WTC11 (cell line): ENCODE measurements around the gene BCL7A. TPM values are rescaled to one million over a fixed set of nuclear protein-coding genes. Genes with fewer than 3 reads are reported as not detected.

Source experiments
- ATAC-seq: fragments of 200-7000 bp; cut with Tn5 transposase; 2 replicates; pipeline ENCODE4 v1.10.0; 2021; ENCODE audit warnings: mild to moderate bottlenecking, moderate library complexity
- CTCF ChIA-PET: fragments of 300-600 bp; sonication (Branson Sonifier 250); formaldehyde crosslinking; loops from one replicate; lab custom pipeline; 2021; ENCODE audit warnings: antibody characterized with exemption; lab: Charles Lee
- POLR2A ChIA-PET: fragments of 350-600 bp; sonication (Branson Sonifier 250); formaldehyde crosslinking; loops from one replicate; lab custom pipeline; 2021; ENCODE audit warnings: antibody characterized with exemption; lab: Charles Lee
- DNase-seq: peaks from one replicate; pipeline ENCODE4 v3.0.0; 2021; ENCODE audit warnings: low spot score
- H3K27ac Mint-ChIP-seq: 2 replicates; pipeline ENCODE4 v1.8.0; 2021; ENCODE audit warnings: mixed read lengths
- H3K27me3 Mint-ChIP-seq: 2 replicates; pipeline ENCODE4 v1.8.0; 2021; ENCODE audit warnings: low read depth, mild to moderate bottlenecking, moderate library complexity, mixed read lengths
- H3K36me3 Mint-ChIP-seq: 2 replicates; pipeline ENCODE4 v1.8.0; 2021; ENCODE audit warnings: mixed read lengths
- H3K4me1 Mint-ChIP-seq: 2 replicates; pipeline ENCODE4 v1.8.0; 2022; ENCODE audit warnings: mixed read lengths
- H3K4me3 Mint-ChIP-seq: 2 replicates; pipeline ENCODE4 v1.8.0; 2021; ENCODE audit warnings: mild to moderate bottlenecking, moderate library complexity, mixed read lengths
- H3K9me3 Mint-ChIP-seq: 2 replicates; pipeline ENCODE4 v1.8.0; 2021; ENCODE audit warnings: mixed read lengths
- AFF4 ChIP-seq: sonication (generic); formaldehyde crosslinking; IDR thresholded peaks from 2 replicates; pipeline ENCODE4 v1.8.1; 2023; ENCODE audit warnings: mild to moderate bottlenecking, missing genetic modification reagents, borderline replicate concordance
- CTCF ChIP-seq: fragments of 200-600 bp; IDR thresholded peaks from 2 replicates; pipeline ENCODE4 v1.8.0; 2022; ENCODE audit warnings: antibody characterized with exemption
- E2F5 ChIP-seq: sonication (generic); formaldehyde crosslinking; IDR thresholded peaks from 2 replicates; pipeline ENCODE4 v1.8.1; 2022; ENCODE audit warnings: mild to moderate bottlenecking, moderate library complexity, missing genetic modification reagents
- ELF4 ChIP-seq: sonication (generic); formaldehyde crosslinking; IDR thresholded peaks from 2 replicates; pipeline ENCODE4 v1.8.1; 2022; ENCODE audit warnings: low read depth, mild to moderate bottlenecking, moderate library complexity, missing genetic modification reagents
- EMX1 ChIP-seq: fragments of 250-450 bp; sonication (Bioruptor Pico); IDR thresholded peaks from 2 replicates; pipeline ENCODE4 v1.8.0; 2021; ENCODE audit warnings: mild to moderate bottlenecking
- FOXJ3 ChIP-seq: sonication (generic); formaldehyde crosslinking; IDR thresholded peaks from 2 replicates; pipeline ENCODE4 v1.9.0; 2021; ENCODE audit warnings: missing genetic modification reagents, mild to moderate bottlenecking, borderline replicate concordance
- FOXK1 ChIP-seq: sonication (generic); formaldehyde crosslinking; IDR thresholded peaks from 2 replicates; pipeline ENCODE4 v1.8.0; 2022; ENCODE audit warnings: mild to moderate bottlenecking, moderate library complexity, missing genetic modification reagents
- GRHL2 ChIP-seq: fragments of 250-450 bp; sonication (Bioruptor Pico); IDR thresholded peaks from 2 replicates; pipeline ENCODE4 v1.8.0; 2022; ENCODE audit warnings: mild to moderate bottlenecking, moderate library complexity; ENCODE audit not compliant: insufficient replicate concordance, severe bottlenecking
- HMGXB4 ChIP-seq: sonication (generic); formaldehyde crosslinking; IDR thresholded peaks from 2 replicates; pipeline ENCODE4 v1.8.1; 2023; ENCODE audit warnings: mild to moderate bottlenecking, moderate library complexity, missing genetic modification reagents
- NR2C2 ChIP-seq: sonication (generic); formaldehyde crosslinking; IDR thresholded peaks from 2 replicates; pipeline ENCODE4 v1.8.0; 2022; ENCODE audit warnings: mild to moderate bottlenecking, missing genetic modification reagents
- NR3C1 ChIP-seq: sonication (generic); formaldehyde crosslinking; conservative IDR thresholded peaks from 2 replicates; pipeline ENCODE4 v1.8.1; 2023; ENCODE audit warnings: low read depth, mild to moderate bottlenecking, missing genetic modification reagents
- SMAD4 ChIP-seq: sonication (generic); formaldehyde crosslinking; IDR thresholded peaks from 2 replicates; pipeline ENCODE4 v1.8.0; 2022; ENCODE audit warnings: mild to moderate bottlenecking, missing genetic modification reagents
- SP1 ChIP-seq: sonication (generic); formaldehyde crosslinking; conservative IDR thresholded peaks from 2 replicates; pipeline ENCODE4 v1.8.1; 2022; ENCODE audit warnings: missing genetic modification reagents
- USF2 ChIP-seq: sonication (generic); formaldehyde crosslinking; IDR thresholded peaks from 2 replicates; pipeline ENCODE4 v1.8.1; 2023; ENCODE audit warnings: mild to moderate bottlenecking, missing genetic modification reagents, moderate library complexity
- ZBTB21 ChIP-seq: sonication (generic); formaldehyde crosslinking; IDR thresholded peaks from 2 replicates; pipeline ENCODE4 v1.8.1; 2023; ENCODE audit warnings: mild to moderate bottlenecking, missing genetic modification reagents, borderline replicate concordance
- ZNF138 ChIP-seq: sonication (generic); formaldehyde crosslinking; conservative IDR thresholded peaks from 2 replicates; pipeline ENCODE4 v1.8.1; 2022; ENCODE audit warnings: mild to moderate bottlenecking, moderate library complexity, missing genetic modification reagents
- ZNF219 ChIP-seq: sonication (generic); formaldehyde crosslinking; IDR thresholded peaks from 2 replicates; pipeline ENCODE4 v1.8.0; 2023; ENCODE audit warnings: missing genetic modification reagents, mild to moderate bottlenecking, borderline replicate concordance
- total RNA-seq: library from RNA; stranded (reverse); gene quantifications from 3 replicates; pipeline ENCODE4 v1.2.3, GENCODE V29; 2021
- TF ChIP-seq, protein P1 (sequence below): sonication (generic); formaldehyde crosslinking; IDR thresholded peaks from 2 replicates; pipeline ENCODE4 v1.8.1; 2022; ENCODE audit warnings: missing genetic modification reagents, borderline replicate concordance
- TF ChIP-seq, protein P2 (sequence below): sonication (generic); formaldehyde crosslinking; conservative IDR thresholded peaks from 2 replicates; pipeline ENCODE4 v1.8.1; 2022; ENCODE audit warnings: mild to moderate bottlenecking, missing genetic modification reagents
- TF ChIP-seq, protein P3 (sequence below): sonication (generic); formaldehyde crosslinking; IDR thresholded peaks from 2 replicates; pipeline ENCODE4 v1.8.1; 2022; ENCODE audit warnings: mild to moderate bottlenecking, missing genetic modification reagents, moderate library complexity, borderline replicate concordance

BCL7A gene
- total RNA-seq, 1 experiment from 2014 or later = 19.7 TPM

DNA sequence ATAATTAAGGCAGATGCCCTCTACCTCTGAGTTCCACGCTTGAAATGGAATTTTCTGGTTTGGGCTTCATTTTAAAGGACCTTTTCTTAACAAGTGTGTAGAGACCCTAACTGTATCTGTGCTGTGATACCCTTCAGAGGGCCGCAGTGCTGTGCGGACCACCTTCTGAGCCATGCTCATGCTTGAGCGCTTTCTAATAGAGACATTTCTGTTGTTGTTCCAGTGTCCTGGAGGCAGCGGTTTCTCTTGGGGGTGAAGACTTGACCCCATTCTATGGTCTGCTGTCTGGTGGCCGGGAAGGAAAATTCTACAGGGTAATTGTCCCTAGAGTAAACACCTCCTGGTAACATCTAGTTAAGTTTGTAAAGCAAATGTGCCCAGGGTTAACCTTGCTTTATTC is 46.7 kb upstream of the BCL7A start:
- TF ChIP-seq SMAD4 (CRISPR knock-in tag) = no peak
- no peak for TF ChIP-seq ZBTB21 (CRISPR knock-in tag)
- no peak for TF ChIP-seq ZNF138 (CRISPR knock-in tag)
- TF ChIP-seq, protein P1, sequence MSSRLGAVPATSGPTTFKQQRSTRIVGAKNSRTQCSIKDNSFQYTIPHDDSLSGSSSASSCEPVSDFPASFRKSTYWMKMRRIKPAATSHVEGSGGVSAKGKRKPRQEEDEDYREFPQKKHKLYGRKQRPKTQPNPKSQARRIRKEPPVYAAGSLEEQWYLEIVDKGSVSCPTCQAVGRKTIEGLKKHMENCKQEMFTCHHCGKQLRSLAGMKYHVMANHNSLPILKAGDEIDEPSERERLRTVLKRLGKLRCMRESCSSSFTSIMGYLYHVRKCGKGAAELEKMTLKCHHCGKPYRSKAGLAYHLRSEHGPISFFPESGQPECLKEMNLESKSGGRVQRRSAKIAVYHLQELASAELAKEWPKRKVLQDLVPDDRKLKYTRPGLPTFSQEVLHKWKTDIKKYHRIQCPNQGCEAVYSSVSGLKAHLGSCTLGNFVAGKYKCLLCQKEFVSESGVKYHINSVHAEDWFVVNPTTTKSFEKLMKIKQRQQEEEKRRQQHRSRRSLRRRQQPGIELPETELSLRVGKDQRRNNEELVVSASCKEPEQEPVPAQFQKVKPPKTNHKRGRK (CRISPR knock-in tag) = no peak
- no peak for TF ChIP-seq ZNF219 (CRISPR knock-in tag)
- ChIA-PET POLR2A (no interaction called here), CTCF (no interaction called here)
- Mint-ChIP-seq H3K27me3 (peaks cover 4% of the 10 kb centered on the region), H3K4me3 (no peak overlapping the region), H3K27ac (no peak overlapping the region), H3K4me1 (peaks cover 2% of the 10 kb centered on the region; the same call in 1 of the 2 replicates), H3K9me3 (peaks cover 22% of the 10 kb centered on the region), H3K36me3 (peaks cover 24% of the 10 kb centered on the region)
- ATAC-seq (no peak), DNase-seq (no peak)

DNA sequence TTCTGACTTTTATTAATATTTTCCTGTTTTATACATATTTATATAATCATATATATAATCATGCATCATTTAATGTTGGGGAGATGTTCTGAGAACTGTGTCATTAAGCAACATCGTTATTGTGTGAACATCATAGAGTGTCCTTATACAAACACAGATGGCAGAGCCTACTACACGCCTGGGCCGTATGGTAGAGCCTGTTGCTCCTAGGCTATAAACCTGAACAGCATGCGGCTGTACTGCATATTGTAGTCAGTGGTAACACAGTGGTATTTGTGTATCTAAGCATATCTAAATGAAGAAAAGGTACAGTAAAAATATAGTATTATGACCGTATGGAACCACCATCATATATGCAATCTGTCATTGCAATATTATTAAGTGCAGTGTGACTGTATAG is 44.7 kb upstream of the BCL7A start:
- CTCF ChIA-PET = no interaction called here
- Mint-ChIP-seq H3K27ac (no peak overlapping the region), H3K36me3 (peaks cover 22% of the 10 kb centered on the region), H3K4me3 (no peak overlapping the region), H3K27me3 (peaks cover 3% of the 10 kb centered on the region), H3K9me3 (peaks cover 20% of the 10 kb centered on the region), H3K4me1 (peaks cover 8% of the 10 kb centered on the region)
- no peak for DNase-seq
- POLR2A ChIA-PET = no interaction called here
- no peak for ATAC-seq
- TF ChIP-seq HMGXB4 (CRISPR knock-in tag) (no peak), USF2 (CRISPR knock-in tag) (no peak), EMX1 (no peak), NR3C1 (CRISPR knock-in tag) (no peak), CTCF (no peak), FOXK1 (CRISPR knock-in tag) (no peak), AFF4 (no peak), ELF4 (CRISPR knock-in tag) (no peak), E2F5 (CRISPR knock-in tag) (no peak), SP1 (CRISPR knock-in tag) (no peak), NR2C2 (CRISPR knock-in tag) (no peak), GRHL2 (no peak), FOXJ3 (CRISPR knock-in tag) (no peak)
- TF ChIP-seq, protein P2, sequence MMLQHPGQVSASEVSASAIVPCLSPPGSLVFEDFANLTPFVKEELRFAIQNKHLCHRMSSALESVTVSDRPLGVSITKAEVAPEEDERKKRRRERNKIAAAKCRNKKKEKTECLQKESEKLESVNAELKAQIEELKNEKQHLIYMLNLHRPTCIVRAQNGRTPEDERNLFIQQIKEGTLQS (CRISPR knock-in tag) = no peak
- TF ChIP-seq, protein P3, sequence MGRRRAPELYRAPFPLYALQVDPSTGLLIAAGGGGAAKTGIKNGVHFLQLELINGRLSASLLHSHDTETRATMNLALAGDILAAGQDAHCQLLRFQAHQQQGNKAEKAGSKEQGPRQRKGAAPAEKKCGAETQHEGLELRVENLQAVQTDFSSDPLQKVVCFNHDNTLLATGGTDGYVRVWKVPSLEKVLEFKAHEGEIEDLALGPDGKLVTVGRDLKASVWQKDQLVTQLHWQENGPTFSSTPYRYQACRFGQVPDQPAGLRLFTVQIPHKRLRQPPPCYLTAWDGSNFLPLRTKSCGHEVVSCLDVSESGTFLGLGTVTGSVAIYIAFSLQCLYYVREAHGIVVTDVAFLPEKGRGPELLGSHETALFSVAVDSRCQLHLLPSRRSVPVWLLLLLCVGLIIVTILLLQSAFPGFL (CRISPR knock-in tag) = no peak
